HG03354 (cell line): ENCODE data around the gene KRT35.

Experiments
- ATAC-seq: cut with Tn5 transposase; IDR thresholded peaks from one replicate; pipeline ENCODE4 v1.9.1; 2021; ENCODE audit warnings: mild to moderate bottlenecking; ENCODE audit not compliant: unreplicated experiment, poor library complexity, severe bottlenecking

Gene KRT35

DNA sequence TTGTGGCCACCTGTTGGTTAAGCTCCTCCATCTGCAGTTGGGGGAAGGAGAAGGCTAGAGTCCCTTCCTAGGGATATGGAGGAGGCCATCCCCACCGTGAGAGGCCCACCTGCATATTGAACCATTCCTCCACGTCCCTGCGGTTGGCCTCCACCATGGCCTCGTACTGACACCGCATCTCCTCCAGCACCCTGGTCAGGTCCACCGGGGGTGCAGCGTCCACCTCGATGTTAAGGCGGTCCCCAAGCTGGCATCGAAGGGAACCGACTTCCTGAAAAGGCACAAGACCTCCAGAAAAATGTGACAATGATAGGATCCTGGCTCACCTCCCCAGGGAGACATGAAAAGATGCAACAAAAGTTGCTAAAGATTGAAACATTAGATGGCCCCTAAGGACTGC is 16.8 kb downstream of the KRT35 start:
- ATAC-seq = no peak

DNA sequence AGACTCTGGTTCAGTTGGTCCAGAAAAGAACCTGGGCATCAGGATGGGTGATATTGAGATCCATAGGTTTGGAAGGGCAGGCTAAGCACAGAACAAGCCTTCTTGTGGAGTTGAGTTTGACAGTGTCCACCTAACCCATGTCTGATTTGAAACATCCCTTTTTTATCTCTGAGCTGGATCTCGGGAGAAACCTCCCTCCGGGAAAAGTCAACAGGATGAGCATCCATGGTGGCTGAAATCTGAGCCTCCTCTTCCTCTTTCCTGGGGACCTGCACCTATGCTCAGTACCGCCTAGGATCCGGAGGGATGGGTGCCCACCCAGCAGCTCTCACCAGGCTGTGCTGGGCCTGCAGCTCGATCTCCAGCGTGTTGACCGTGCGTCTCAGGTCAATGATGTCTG is 17.2 kb downstream of the KRT35 start:
- ATAC-seq = no peak

DNA sequence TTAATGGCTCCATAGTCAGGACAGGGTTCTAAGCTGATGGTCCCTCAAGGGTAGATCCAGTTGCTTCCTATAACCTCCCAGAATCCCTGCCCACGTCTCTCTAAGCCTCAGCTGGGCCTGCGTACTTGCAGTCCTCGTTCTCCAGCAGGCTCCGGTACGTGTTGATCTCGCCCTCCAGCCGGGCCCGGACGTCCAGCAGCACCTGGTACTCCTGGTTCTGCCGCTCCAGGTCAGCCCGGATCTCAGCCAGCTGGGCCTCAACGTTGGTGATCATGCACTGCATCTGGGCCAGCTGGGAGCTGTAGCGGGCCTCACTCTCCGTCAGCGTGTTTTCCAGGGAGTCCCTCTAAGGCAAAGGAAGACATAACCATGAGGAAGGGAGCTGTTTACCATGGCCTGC is 18.2 kb downstream of the KRT35 start:
- no peak for ATAC-seq

- no peak for ATAC-seq
Measured at GRCh38 chr17:41457676-41458075, 23.3 kb downstream of the KRT35 start.

DNA sequence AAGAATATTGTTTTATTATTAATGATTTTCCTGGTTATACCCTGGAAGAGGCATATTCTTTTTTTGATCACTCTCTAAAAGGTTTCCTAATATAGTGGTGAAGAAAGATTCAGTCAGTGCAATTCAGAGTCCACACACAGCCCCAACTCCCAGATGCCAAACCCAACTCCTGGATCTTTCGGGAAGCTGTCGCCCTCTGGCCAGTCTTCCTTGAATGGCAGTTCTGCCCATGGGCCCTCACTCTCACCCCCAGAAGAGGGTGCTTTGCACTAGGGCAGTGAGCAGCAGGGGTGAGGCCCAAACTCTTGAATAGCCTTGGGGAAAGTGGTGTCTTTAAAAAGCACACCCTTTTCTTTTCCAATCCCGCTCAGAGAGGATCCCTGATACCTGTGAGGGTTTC is 24.7 kb downstream of the KRT35 start:
- ATAC-seq = no peak

DNA sequence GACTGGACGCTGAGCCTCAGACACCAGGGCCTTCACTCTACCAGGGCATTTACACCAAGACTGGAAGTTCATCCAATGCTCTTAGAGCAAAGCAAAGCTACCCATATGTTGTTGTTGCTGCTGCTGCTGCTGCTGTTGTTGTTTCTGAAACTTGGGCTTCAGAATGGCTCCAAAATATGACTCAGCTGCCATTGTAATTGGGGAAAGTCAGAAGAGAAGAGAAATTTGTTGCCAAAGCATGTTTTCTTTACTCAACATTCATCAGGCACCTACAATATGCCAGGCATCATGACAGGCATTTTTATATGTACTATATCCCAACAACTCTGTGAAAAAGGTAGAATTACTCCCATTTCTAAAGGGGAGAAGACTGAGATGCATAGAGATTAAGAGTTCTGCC is 25.7 kb downstream of the KRT35 start:
- no peak for ATAC-seq

DNA sequence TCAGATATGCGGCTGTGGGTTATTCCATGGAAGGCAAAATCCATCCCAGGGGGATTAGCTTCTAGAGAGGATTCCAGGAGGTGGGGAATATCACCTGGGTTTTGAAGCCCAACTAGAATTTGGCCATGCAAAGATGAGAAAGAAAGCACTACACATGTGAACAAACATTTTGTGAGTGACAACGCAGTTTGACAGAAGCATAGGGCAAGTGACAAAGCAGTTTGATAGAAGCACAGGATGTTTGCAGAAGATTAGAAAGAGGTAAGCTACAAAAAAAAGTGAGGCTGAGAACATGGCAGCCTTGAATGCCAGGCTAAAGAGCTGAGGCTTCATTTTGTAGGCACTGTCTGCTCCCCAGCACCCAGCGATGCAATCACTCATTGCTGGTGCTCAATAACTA is 27.9 kb downstream of the KRT35 start:
- no peak for ATAC-seq

- ATAC-seq = no peak
Measured at GRCh38 chr17:41452281-41452680, 28.7 kb downstream of the KRT35 start.

GRCh38 chr17:41451154-41451728 is 29.7 kb downstream of the KRT35 start:
- ATAC-seq = no peak

DNA sequence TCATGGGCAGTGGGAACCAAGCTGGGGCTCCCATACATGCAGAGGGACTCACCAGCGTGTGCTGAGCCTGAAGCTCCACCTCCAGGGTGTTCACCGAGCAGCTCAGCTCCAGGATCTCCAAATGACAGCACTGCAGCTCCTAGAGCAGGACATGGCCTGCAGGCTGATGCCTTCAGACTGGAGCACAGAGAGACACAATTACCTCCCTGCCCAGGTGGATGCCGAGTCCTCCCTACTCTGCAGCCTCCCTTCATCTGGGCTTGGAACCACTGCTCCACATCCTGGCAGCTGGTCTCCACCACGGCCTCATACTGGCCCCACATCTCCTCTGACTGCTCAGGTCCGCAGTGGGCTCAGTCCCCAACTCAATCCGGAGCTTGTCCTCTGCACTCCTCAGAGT is 31.9 kb downstream of the KRT35 start:
- ATAC-seq = no peak

DNA sequence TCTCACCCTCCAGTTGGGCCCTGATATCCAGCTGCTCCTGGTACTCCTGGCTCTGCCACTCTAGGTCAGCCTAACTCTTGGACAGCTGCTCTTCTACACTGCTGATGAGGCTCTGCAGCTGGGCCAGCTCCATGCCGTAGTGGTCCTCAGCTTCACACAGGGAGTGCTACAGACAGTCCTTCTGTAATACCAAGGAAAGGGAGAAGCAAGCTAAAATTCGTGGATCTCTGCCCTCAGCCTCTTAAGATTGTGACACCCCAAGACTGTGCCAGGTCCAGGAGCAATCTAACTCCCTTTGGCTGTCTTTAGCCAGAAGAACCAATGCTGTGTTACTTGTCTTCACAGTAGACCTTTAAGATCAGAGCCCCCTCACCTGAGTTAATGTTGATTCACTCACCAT is 32.4 kb downstream of the KRT35 start:
- no peak for ATAC-seq

DNA sequence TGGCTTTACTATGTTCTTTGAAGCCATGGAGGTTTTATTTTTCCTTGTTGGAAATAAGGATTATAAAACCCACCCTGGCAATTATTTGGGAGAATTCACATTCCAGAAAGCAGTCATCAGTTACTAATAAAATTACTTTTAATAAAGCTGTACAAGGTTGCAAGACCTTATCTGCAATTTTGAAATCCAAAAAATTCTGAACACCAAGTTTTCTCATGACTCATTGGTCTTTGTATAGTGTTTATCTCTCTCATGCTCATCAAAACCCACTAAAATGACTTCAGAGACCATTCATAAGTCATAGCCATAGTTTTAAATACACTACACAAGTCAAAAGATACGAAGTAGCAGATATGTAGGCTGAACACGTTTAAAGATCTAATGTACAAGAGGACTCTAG is 34.1 kb downstream of the KRT35 start:
- no peak for ATAC-seq

GRCh38 chr17:41444640-41445039 is 36.3 kb downstream of the KRT35 start:
- ATAC-seq = no peak

DNA sequence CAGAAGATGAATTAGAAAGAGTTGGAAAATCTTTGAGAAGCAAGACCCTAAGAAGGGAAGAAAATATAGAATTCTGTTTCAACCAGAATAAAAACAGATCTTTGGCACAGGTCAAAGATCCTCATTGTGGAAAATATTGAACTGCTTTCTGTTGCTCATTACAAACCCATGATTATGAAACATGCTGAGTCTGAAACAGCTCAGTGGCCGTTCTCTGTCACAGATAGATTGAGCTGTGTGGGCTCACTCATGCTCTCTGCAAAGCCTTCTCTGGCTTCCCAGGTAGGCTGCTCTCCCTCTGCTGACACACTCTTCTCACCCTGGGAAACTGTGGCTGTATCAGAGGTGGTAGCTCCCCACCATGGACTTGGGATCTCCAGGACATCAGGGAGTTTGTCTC is 36.8 kb downstream of the KRT35 start:
- ATAC-seq = no peak

DNA sequence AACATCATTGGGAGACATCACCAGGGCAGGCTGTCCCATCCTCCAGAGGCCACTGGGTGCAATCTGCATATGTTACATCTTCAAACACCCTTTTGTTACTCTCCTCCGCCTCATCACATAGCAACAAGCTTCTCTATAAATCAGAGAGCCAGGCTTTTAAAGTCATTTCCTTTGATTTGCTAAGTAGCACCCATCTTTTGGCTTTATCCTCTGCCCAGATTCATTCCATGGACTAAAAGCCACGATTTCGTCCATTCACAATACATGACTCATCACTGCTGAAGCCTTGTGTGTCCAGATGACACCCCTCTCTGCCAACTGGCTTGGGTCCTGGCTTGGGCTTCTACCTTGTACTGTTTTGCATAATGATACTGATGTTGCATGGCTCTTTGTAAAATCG is 38.2 kb downstream of the KRT35 start:
- no peak for ATAC-seq

DNA sequence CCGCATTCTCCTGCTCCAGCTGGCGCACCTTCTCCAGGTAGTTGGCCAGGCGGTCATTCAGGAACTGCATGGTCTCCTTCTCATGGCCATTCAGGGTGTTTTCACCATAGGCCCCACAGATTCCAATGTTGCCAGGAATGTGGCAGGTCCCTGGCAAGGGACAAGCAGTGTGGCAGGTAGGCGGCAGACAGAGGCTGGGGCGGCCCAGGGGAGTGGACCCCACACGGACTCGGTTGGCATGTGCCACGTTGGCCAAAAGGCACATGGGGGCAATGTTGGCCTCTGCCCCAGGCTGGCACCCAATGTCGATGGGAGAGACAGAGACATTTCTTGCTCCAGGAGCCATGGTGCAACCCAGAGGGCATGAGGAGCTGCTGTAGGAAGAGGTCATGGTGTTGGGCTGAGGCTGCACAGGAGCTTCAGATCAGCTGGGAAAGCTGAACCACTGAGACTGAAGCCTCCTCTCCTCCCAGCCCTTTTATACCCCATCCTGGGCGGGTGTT is 40.4 kb downstream of the KRT35 start, which contains the start of gene KRT38:
TSS of gene KRT38 (minus strand) at position 453 of the 503 bp plus-strand sequence. CDS start at position 391, 62 bp downstream.
- no peak for ATAC-seq

- no peak for ATAC-seq
Measured at GRCh38 chr17:41439375-41439774, 41.6 kb downstream of the KRT35 start.

DNA sequence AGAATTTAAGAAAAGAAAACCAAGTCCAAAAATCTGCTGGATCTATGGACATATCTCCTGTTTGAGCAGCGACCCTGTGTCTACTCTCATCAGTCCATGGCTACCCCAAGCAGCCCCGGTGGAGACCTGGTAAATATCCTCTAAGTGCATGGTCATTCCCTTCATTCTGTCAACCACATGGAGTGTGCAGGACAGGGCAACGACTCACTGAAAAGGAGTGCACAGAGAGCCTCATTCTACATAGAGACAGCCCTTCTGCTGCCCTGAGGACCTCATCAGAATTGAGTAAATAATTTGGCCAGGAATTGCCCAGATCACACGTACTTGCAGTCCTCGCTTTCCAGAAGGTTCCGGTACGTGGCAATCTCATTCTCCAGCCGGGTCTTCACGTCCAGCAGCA is 43.2 kb downstream of the KRT35 start:
- ATAC-seq = no peak

DNA sequence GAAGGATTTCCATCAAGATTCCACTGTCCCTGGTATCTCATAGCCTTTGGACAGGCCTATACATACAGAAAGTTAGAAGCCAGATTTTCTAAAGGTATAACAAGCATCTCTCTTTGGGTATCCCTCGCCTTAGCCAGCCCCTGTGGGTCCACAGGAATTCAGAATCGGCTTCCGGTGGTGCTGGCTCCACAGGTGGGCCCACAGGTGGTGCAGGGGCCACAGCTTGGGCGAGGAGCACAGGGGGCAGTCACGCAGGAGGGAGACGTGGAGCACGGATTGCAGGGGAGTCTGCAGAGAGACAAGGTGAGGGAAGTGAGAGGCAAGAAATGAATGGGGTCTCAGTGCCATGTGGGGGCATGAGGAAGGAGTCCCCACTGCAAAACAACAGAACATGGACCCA is 43.7 kb downstream of the KRT35 start:
- ATAC-seq = no peak

- ATAC-seq = no peak
Measured at GRCh38 chr17:41434415-41434814, 46.5 kb downstream of the KRT35 start.

- ATAC-seq = no peak
Measured at GRCh38 chr17:41434005-41434404, 46.9 kb downstream of the KRT35 start.

- no peak for ATAC-seq
Measured at GRCh38 chr17:41433586-41433985, 47.4 kb downstream of the KRT35 start.
